COLO829 (cell line): Measurements from ENCODE around the gene SMU1.
A peak's percentile ranks its signal among the peaks of the same experiment; 100 is the strongest.
"Not testable (repeated sequence)": the region's sequence is repeated elsewhere in the genome, so short reads cannot be mapped to it uniquely, and the experiment has no call there.

ENCODE experiments used
- DNase-seq: peaks from one replicate; pipeline ENCODE4 v3.0.0; 2012; ENCODE audit warnings: low spot score

The SMU1 gene

GRCh38 chr9:33105504-33105903, 29.0 kb upstream of the SMU1 start:
- no peak for DNase-seq

GRCh38 chr9:33104401-33104800, 27.9 kb upstream of the SMU1 start:
- no peak for DNase-seq

- DNase-seq, result no peak
Measured at GRCh38 chr9:33103501-33104281, 27.2 kb upstream of the SMU1 start.

GRCh38 chr9:33102551-33103210, 26.2 kb upstream of the SMU1 start:
- no peak for DNase-seq

GRCh38 chr9:33101104-33101951, 24.9 kb upstream of the SMU1 start:
- no peak for DNase-seq

GRCh38 chr9:33099754-33100153, 23.3 kb upstream of the SMU1 start:
- no peak for DNase-seq

GRCh38 chr9:33097192-33097591, 20.7 kb upstream of the SMU1 start:
- no peak for DNase-seq

- DNase-seq, result no peak
Measured at GRCh38 chr9:33092634-33093033, 16.2 kb upstream of the SMU1 start.

GRCh38 chr9:33085672-33086071, 9.2 kb upstream of the SMU1 start:
- not testable (repeated sequence) for DNase-seq

GRCh38 chr9:33082538-33083326, 6.3 kb upstream of the SMU1 start:
- DNase-seq, result no peak

GRCh38 chr9:33082128-33082527, 5.7 kb upstream of the SMU1 start:
- DNase-seq, result no peak

- peak; percentile 93 for DNase-seq
Measured at GRCh38 chr9:33081128-33081851, 4.8 kb upstream of the SMU1 start.

- no peak for DNase-seq
Measured at GRCh38 chr9:33080534-33080933, 4.1 kb upstream of the SMU1 start.

GRCh38 chr9:33068991-33069390, 7.5 kb downstream of the SMU1 start:
- no peak for DNase-seq

GRCh38 chr9:33065157-33066076, 11.1 kb downstream of the SMU1 start:
- DNase-seq, result no peak

- no peak for DNase-seq
Measured at GRCh38 chr9:33051144-33051543, 25.3 kb downstream of the SMU1 start.

- DNase-seq, result no peak
Measured at GRCh38 chr9:33049680-33050361, 26.7 kb downstream of the SMU1 start.

- no peak for DNase-seq
Measured at GRCh38 chr9:33048054-33048465, 28.4 kb downstream of the SMU1 start.

- DNase-seq, result no peak
Measured at GRCh38 chr9:33046061-33046460, 30.4 kb downstream of the SMU1 start.
